Immature natural killer cell (primary cell): ENCODE data around the gene SHC1. TPM values are rescaled to one million over a fixed set of nuclear protein-coding genes. Genes with fewer than 3 reads are reported as not detected.
"Not testable (repeated sequence)": the region's sequence is repeated elsewhere in the genome, so short reads cannot be mapped to it uniquely, and the experiment has no call there.

ENCODE experiments used
- DNase-seq, 3 donors: peaks; one replicate each; pipeline ENCODE4 v3.0.0; 2022; ENCODE audit warnings: mixed read lengths in 1 of 3
- H3K27ac Mint-ChIP-seq, 6 donors: one replicate each; pipeline ENCODE4 v1.8.0; 2020; ENCODE audit warnings: mixed read lengths in 6 of 6, mild to moderate bottlenecking in 5 of 6, inconsistent platforms in 4 of 6, moderate library complexity in 3 of 6
- H3K27me3 Mint-ChIP-seq, 3 donors: one replicate each; pipeline ENCODE4 v1.8.0; 2020 to 2021; ENCODE audit warnings: low read depth in 3 of 3, mild to moderate bottlenecking in 3 of 3, mixed read lengths in 3 of 3, moderate library complexity in 3 of 3, inconsistent platforms in 1 of 3
- H3K36me3 Mint-ChIP-seq, 3 donors: one replicate each; pipeline ENCODE4 v1.8.0; 2020; ENCODE audit warnings: mixed read lengths in 3 of 3, inconsistent platforms in 2 of 3, mild to moderate bottlenecking in 2 of 3
- H3K4me1 Mint-ChIP-seq, 2 donors: one replicate each; pipeline ENCODE4 v1.8.0; 2020; ENCODE audit warnings: inconsistent platforms in 2 of 2, mild to moderate bottlenecking in 2 of 2, mixed read lengths in 2 of 2, moderate library complexity in 1 of 2
- H3K4me3 Mint-ChIP-seq, 5 donors: one replicate each; pipeline ENCODE4 v1.8.0; 2020; ENCODE audit warnings: mild to moderate bottlenecking in 5 of 5, mixed read lengths in 5 of 5, inconsistent platforms in 3 of 5, moderate library complexity in 3 of 5
- H3K9me3 Mint-ChIP-seq, 6 donors: one replicate each; pipeline ENCODE4 v1.8.0; 2020; ENCODE audit warnings: mild to moderate bottlenecking in 6 of 6, mixed read lengths in 6 of 6, inconsistent platforms in 4 of 6, moderate library complexity in 3 of 6
- polyA plus RNA-seq, 3 donors: library from polyadenylated mRNA; unstranded; fragments of 300-500 nt; fragmentation: Illumina TruSeq; gene quantifications; one replicate each; pipeline ENCODE4 v1.2.3, GENCODE V29; 2021

The SHC1 gene
- polyA plus RNA-seq, 3 donors from 2014 or later, result 32.3 to 49.4 (median 42.5) TPM

GRCh38 chr1:154987326-154987725, 16.8 kb upstream of the SHC1 start:
- Mint-ChIP-seq H3K27ac (no peak overlapping the region), H3K4me3 (no peak overlapping the region), H3K4me1 (peaks cover 6 to 19% of the 10 kb centered on the region in 2 donors)

GRCh38 chr1:154986736-154987135, 16.2 kb upstream of the SHC1 start:
- not testable (repeated sequence) for DNase-seq, H3K4me3 Mint-ChIP-seq, H3K27ac Mint-ChIP-seq, H3K27me3 Mint-ChIP-seq, H3K9me3 Mint-ChIP-seq
- Mint-ChIP-seq H3K4me1 (peaks cover 6 to 19% of the 10 kb centered on the region in 2 donors), H3K36me3 (peaks cover 0 to 17% (median 3%) of the 10 kb centered on the region in 3 donors)

More at GRCh38 chr1:154987326-154987725, 16.8 kb upstream of the SHC1 start:
- Mint-ChIP-seq H3K27me3 (peaks cover 0 to 2% (median 0%) of the 10 kb centered on the region in 3 donors), H3K9me3 (no peaks in the 10 kb centered on the region), H3K36me3 (peaks cover 0 to 17% (median 3%) of the 10 kb centered on the region in 3 donors)
- no peak for DNase-seq

- Mint-ChIP-seq H3K4me1 (peaks cover 2 to 9% of the 10 kb centered on the region in 2 donors), H3K27me3 (peaks cover 0 to under 1% (median 0%) of the 10 kb centered on the region in 3 donors), H3K4me3 (no peak overlapping the region), H3K27ac (peak overlapping the region in 1 of 6 donors; percentile 82), H3K36me3 (peaks cover 0 to 10% (median 1%) of the 10 kb centered on the region in 3 donors), H3K9me3 (no peaks in the 10 kb centered on the region)
- DNase-seq, result no peak
Measured at GRCh38 chr1:154983776-154984466, 13.4 kb upstream of the SHC1 start.

GRCh38 chr1:154982897-154983648, 12.5 kb upstream of the SHC1 start, which contains the start of gene FLAD1:
FLAD1 (plus strand) TSS chr1:154983344; CDS start chr1:154983695, 351 bp downstream.
- Mint-ChIP-seq H3K27me3 (no peaks in the 10 kb centered on the region), H3K27ac (peak within 1 kb of the TSS in 1 of 6 donors; percentile 82), H3K4me1 (peaks cover under 1 to 2% of the 10 kb centered on the region in 2 donors), H3K4me3 (no peak within 1 kb of the TSS), H3K9me3 (no peaks in the 10 kb centered on the region), H3K36me3 (peaks cover 0 to 3% (median 0%) of the 10 kb centered on the region in 3 donors)
- peak; percentile 95 to 97 (median 96) for DNase-seq

GRCh38 chr1:154982341-154982740, 11.8 kb upstream of the SHC1 start:
- DNase-seq, result no peak
- H3K4me3 Mint-ChIP-seq, result no peak overlapping the region
- no peak overlapping the region for H3K27ac Mint-ChIP-seq
- H3K27me3 Mint-ChIP-seq, result no peaks in the 10 kb centered on the region
- H3K9me3 Mint-ChIP-seq, result no peaks in the 10 kb centered on the region
- peaks cover 0 to 2% of the 10 kb centered on the region in 2 donors for H3K4me1 Mint-ChIP-seq
- no peaks in the 10 kb centered on the region for H3K36me3 Mint-ChIP-seq

GRCh38 chr1:154978360-154978759, 7.8 kb upstream of the SHC1 start:
- Mint-ChIP-seq H3K27ac (no peak overlapping the region), H3K27me3 (no peaks in the 10 kb centered on the region), H3K4me3 (no peak overlapping the region), H3K36me3 (no peaks in the 10 kb centered on the region), H3K4me1 (peaks cover 0 to 2% of the 10 kb centered on the region in 2 donors), H3K9me3 (no peaks in the 10 kb centered on the region)
- no peak for DNase-seq

- not testable (repeated sequence) for H3K27me3 Mint-ChIP-seq, DNase-seq, H3K4me1 Mint-ChIP-seq, H3K36me3 Mint-ChIP-seq, H3K9me3 Mint-ChIP-seq
- Mint-ChIP-seq H3K4me3 (peak overlapping the region in 2 of 5 donors; percentile 22 to 54), H3K27ac (peak overlapping the region in 2 of 6 donors; percentile 50 to 61)
Measured at GRCh38 chr1:154977762-154978161, 7.2 kb upstream of the SHC1 start.

- H3K9me3 Mint-ChIP-seq, result no peaks in the 10 kb centered on the region
- H3K4me3 Mint-ChIP-seq, result no peak overlapping the region
Measured at GRCh38 chr1:154975409-154976059, 5.0 kb upstream of the SHC1 start.

GRCh38 chr1:154974808-154975408, 4.4 kb upstream of the SHC1 start:
- H3K27me3 Mint-ChIP-seq, result peaks cover 0 to 1% (median 0%) of the 10 kb centered on the region in 3 donors
- peaks cover 0 to 22% of the 10 kb centered on the region in 2 donors for H3K4me1 Mint-ChIP-seq
- no peaks in the 10 kb centered on the region for H3K36me3 Mint-ChIP-seq
- no peak overlapping the region for H3K27ac Mint-ChIP-seq
- DNase-seq, result peak; percentile 97 to 98 (median 98)
- H3K4me3 Mint-ChIP-seq, result no peak overlapping the region
- no peaks in the 10 kb centered on the region for H3K9me3 Mint-ChIP-seq

More at GRCh38 chr1:154975409-154976059, 5.0 kb upstream of the SHC1 start:
- peaks cover 0 to 22% of the 10 kb centered on the region in 2 donors for H3K4me1 Mint-ChIP-seq
- peak; percentile 65 to 68 (median 65) for DNase-seq
- no peak overlapping the region for H3K27ac Mint-ChIP-seq
- H3K36me3 Mint-ChIP-seq, result no peaks in the 10 kb centered on the region
- peaks cover 0 to 1% (median 0%) of the 10 kb centered on the region in 3 donors for H3K27me3 Mint-ChIP-seq

GRCh38 chr1:154974102-154974807, 3.7 kb upstream of the SHC1 start, which contains the start of gene CKS1B:
CKS1B (plus strand) TSS chr1:154974681; CDS start chr1:154974746, 65 bp downstream.
- Mint-ChIP-seq H3K27ac (no peak within 1 kb of the TSS), H3K4me1 (peaks cover 5 to 22% of the 10 kb centered on the region in 2 donors), H3K27me3 (peaks cover 0 to 1% (median 0%) of the 10 kb centered on the region in 3 donors), H3K4me3 (no peak within 1 kb of the TSS), H3K9me3 (no peaks in the 10 kb centered on the region), H3K36me3 (no peaks in the 10 kb centered on the region)
- DNase-seq, result peak; percentile 99

GRCh38 chr1:154973344-154974101, 3.0 kb upstream of the SHC1 start:
- Mint-ChIP-seq H3K27ac (no peak overlapping the region), H3K4me1 (peaks cover 8 to 22% of the 10 kb centered on the region in 2 donors), H3K4me3 (no peak overlapping the region), H3K9me3 (no peaks in the 10 kb centered on the region), H3K27me3 (peaks cover 0 to 1% (median 0%) of the 10 kb centered on the region in 3 donors), H3K36me3 (no peaks in the 10 kb centered on the region)
- DNase-seq, result peak; percentile 86 to 88 (median 88)
